Cardiac fibroblast (primary cell): ENCODE data around the gene KRTAP20-1.

Experiments
- DNase-seq, 2 donors: peaks; one replicate each; pipeline versions ENCODE4 v3.0.0 to v3.0.0-alpha.2; 2010; ENCODE audit warnings: low read depth in 2 of 2
- H3K4me3 ChIP-seq, 2 donors: replicated peaks in 1 of 2; 1 replicate in 1 of 2; 2 replicates in 1 of 2; pipeline ENCODE4 v1.5.1; 2011; ENCODE audit warnings: low read depth in 2 of 2, low read length in 2 of 2, mild to moderate bottlenecking in 2 of 2, moderate library complexity in 1 of 2
- CTCF ChIP-seq: IDR thresholded peaks from one replicate; pipeline ENCODE4 v1.5.1; 2011; ENCODE audit warnings: low read depth, mild to moderate bottlenecking, low read length, inconsistent platforms

KRTAP20-1 gene

GRCh38 chr21:30616125-30616524, at the start of gene KRTAP20-1:
Gene KRTAP20-1, plus strand, starts transcription at chr21:30616425. Its CDS starts 30 bp downstream, at chr21:30616455.
- no peak for TF ChIP-seq CTCF
- H3K4me3 ChIP-seq = no peak within 1 kb of the TSS
- DNase-seq = no peak

GRCh38 chr21:30567617-30568016, 48.6 kb upstream of the KRTAP20-1 start:
- no peak for DNase-seq
- no peak overlapping the region for H3K4me3 ChIP-seq
- TF ChIP-seq CTCF = no peak

GRCh38 chr21:30577766-30578165, 38.5 kb upstream of the KRTAP20-1 start:
- TF ChIP-seq CTCF = no peak
- H3K4me3 ChIP-seq = no peak overlapping the region
- no peak for DNase-seq

GRCh38 chr21:30579346-30579745, 36.9 kb upstream of the KRTAP20-1 start:
- DNase-seq = no peak
- H3K4me3 ChIP-seq = no peak overlapping the region
- TF ChIP-seq CTCF = no peak

DNA sequence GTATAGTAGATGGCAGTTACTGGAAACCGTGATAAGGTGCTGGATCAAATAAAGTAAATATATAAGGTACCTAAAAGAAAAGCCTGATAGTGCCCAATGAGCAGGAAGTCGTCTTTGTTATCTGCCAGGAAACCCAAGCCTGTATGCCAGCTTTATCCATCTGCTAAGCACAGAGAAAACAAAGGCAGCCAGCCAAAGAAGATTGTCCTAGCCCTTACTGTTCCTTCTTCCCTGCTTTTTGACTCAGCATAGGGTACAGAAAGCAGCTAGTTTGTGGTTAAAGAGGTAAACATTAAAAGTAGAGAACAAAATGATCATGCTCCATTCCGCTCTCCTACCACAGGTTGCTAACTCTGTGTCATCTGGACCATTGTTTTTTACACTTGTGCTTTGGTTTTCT, 36.1 kb upstream of the KRTAP20-1 start:
- no peak overlapping the region for H3K4me3 ChIP-seq
- no peak for TF ChIP-seq CTCF
- no peak for DNase-seq

GRCh38 chr21:30582870-30583269, 33.4 kb upstream of the KRTAP20-1 start:
- TF ChIP-seq CTCF = no peak
- DNase-seq = no peak
- no peak overlapping the region for H3K4me3 ChIP-seq

DNA sequence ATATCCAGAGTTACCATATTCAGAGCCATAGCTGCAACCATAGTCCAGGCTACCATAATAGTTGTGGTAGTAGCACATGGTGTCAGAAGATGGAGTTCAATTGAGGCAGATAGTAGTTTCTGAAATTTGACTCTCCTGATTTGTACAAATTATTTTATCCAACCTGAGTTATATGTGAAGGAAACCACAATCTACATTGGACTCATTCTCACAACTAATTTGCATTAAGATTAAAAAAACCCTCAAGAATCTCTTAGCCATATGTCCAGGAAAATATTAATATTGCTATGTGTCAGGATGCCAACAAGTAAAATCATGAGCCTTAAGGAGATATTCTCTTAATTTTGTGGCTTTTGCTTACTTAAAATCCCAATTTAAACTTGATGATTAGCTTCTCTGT, 25.9 kb upstream of the KRTAP20-1 start, which contains the start of gene KRTAP22-2:
KRTAP22-2 (minus strand) TSS at position 101 of the 400 bp plus-strand sequence.
- H3K4me3 ChIP-seq = no peak within 1 kb of the TSS

More for the DNA sequence above, 25.9 kb upstream of the KRTAP20-1 start, which contains the start of gene KRTAP22-2:
- DNase-seq = no peak
- no peak for TF ChIP-seq CTCF
